Effector CD8-positive, alpha-beta T cell (primary cell): Measurements from ENCODE around the gene RSPH1.

Experiments
- DNase-seq: peaks from one replicate; lab custom pipeline; 2025; lab: John Stamatoyannopoulos, UW
- total RNA-seq, 4 experiments: gene quantifications; one replicate each; lab custom pipeline; 2026; lab: John Stamatoyannopoulos, UW

RSPH1 gene
- total RNA-seq, result 0.12 to 0.54 (median 0.32) reads per million in 4 experiments

DNA sequence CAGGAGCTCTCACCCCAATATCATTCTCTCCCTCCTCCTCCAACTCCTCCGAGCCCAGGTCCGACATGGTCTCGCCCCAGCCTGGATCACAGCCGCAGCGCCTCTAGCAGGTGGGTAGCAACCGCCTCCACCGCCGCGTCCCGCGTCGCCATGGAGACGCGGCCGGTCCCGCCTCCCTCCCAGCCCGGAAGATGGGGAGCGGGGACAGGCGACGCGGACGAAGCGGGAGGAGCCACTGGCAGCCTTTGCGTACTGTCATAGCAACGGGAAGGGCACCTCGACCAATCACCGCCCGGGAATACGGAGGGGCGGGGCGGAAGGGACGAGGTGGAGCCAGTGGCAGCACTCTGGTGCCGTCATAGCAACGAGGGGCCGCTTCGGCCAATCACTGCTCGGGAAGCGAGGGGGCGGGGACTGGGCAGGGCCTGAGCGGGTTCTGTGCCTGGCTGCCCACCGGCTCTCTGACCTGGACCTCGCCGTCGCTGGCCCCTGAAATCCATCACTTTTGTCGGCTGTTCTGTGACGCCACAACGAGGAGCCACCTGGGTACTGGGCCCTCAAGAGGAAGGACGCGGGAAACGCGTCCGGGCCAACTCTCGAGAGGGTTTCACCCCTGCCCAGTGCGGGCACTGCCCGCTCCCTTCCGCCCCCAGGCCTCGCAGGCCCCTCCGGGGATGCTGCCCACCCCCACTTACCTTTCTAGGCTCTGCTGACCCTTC, at the start of gene RSPH1:
RSPH1 (minus strand) TSS at position 105 of the 719 bp plus-strand sequence; CDS start at position 67, 38 bp downstream.
- peak; percentile 99 for DNase-seq

GRCh38 chr21:42545745-42546144, 49.7 kb upstream of the RSPH1 start:
- DNase-seq, result no peak

GRCh38 chr21:42545317-42545716, 49.3 kb upstream of the RSPH1 start:
- DNase-seq, result no peak

GRCh38 chr21:42544544-42544943, 48.5 kb upstream of the RSPH1 start:
- DNase-seq, result no peak

DNA sequence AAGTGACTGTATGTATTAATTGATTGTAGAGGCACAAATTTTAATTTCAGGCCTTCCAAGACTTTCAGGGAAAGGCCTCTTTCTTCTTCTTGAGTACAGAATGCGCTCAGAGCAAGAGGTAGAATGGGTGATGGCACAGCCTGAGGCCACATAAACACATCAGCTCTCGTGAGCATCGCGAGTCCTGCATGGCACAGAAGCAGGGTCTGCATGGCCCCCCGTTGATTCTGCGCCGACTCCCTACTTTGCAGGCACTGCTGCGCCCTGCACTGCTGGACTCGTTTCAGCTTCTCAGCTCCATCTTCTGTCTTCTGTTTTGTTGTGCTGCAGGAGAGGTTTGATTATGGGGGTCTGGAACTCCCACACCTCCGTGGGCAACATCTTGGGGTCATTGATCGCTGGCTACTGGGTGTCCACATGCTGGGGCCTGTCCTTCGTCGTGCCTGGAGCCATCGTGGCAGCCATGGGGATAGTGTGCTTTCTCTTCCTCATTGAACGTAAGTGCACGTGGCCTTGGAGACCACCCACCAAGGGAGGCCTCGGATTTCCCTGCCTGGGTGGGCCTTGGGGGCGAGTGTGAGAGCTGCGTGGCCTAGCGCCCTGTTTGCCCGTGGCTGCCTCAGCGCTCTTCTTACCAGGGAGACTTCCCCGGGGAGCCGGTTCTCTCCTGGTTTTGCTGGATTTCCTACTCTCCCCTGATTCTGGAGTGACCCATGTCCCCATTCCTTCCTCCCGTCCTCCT, 47.3 kb upstream of the RSPH1 start:
- DNase-seq, result no peak

DNA sequence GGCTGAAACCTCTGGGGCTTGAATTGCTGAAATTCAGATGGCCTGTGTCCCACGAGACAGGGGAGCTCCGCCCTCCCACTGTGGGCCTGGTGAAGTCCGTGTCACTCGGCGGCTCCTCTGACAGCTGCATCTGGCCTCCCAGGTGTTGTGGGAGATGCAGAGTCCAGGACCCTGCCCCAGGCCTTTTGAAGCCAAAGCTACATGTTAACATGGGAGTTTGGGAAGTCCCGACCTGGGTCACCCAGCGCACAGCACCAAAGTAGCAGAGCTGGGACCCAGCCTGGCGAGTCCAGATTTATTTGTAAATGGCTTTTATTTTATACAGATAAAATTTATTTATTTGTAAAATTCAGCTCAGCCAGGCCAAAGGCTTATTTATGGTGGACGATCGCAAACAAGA, 46.6 kb upstream of the RSPH1 start:
- DNase-seq, result no peak

- DNase-seq, result no peak
Measured at GRCh38 chr21:42542196-42542595, 46.2 kb upstream of the RSPH1 start.

- no peak for DNase-seq
Measured at GRCh38 chr21:42541618-42542017, 45.6 kb upstream of the RSPH1 start.

- no peak for DNase-seq
Measured at GRCh38 chr21:42541174-42541573, 45.1 kb upstream of the RSPH1 start.

DNA sequence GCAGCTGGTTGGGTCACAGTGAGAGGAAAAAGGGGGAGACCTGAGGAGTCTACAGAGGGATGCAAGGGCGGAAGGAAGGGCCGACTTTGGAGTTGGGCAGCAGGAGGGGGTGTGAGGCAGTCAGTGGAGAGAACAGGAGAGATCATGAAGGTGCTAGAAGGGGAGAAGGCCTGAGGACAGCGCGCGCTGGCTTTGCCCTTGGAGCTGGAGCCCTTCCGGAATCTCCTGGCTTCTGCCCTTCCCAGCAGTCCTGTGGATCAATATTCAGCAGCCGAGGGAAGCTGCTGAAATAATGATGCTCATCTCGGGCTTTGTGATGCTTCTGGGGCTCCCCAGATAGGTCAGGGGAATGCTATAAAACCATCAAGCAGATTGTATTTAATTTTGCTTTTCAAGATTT, 44.4 kb upstream of the RSPH1 start:
- DNase-seq, result no peak

GRCh38 chr21:42539931-42540343, 43.9 kb upstream of the RSPH1 start:
- no peak for DNase-seq

- DNase-seq, result no peak
Measured at GRCh38 chr21:42539342-42539741, 43.3 kb upstream of the RSPH1 start.

GRCh38 chr21:42538479-42539275, 42.7 kb upstream of the RSPH1 start:
- DNase-seq, result no peak

DNA sequence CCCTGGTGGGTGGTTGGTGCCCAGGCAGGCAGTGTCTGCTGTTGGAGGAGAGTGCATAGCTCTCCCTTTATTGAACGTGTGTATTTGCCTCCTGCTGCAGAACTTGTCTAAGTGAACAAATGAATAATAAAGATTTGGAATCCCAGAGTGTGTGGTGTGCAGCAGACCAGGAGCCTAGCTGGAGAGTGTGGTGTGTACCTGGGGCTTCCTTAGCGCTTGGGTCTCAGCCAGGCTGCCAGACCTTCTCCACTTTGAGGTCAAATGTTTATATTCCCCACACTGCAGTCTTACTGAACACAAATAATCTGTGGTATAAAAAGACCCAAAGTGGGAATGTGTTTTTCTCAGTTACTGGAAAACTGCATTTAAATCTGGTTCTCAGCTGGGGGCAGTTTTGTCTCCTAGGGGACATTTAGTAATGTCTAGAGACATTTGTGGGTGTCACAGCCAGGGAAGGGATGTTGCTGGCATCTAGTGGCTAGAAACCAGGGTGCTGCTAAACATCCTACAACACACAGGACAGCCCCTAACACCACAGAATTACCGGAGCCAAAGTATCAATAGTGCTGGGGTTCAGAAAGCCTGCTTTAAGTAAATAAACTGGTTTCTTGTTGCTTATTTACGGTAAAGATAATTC, 41.2 kb upstream of the RSPH1 start:
- no peak for DNase-seq

DNA sequence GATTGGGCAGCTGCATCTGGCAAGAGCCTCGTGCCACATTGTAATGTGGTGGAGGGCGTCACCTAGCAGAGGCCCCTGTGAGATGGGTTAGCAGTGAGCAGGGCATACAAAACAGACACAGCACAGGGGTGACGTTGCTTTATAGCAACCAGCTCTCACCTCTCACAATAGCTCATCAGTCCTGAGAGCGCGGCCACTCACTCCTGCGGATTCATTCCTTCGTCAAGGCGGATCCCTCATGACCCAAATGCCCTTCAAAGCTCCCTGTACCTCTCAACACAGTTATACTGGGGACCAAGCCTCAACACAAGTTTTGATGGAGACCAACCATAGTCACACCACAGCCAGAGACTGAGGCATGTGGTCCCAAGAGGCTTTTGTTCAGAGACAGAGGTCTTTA, 40.6 kb upstream of the RSPH1 start:
- DNase-seq, result no peak

GRCh38 chr21:42535602-42536171, 39.7 kb upstream of the RSPH1 start:
- DNase-seq, result no peak

DNA sequence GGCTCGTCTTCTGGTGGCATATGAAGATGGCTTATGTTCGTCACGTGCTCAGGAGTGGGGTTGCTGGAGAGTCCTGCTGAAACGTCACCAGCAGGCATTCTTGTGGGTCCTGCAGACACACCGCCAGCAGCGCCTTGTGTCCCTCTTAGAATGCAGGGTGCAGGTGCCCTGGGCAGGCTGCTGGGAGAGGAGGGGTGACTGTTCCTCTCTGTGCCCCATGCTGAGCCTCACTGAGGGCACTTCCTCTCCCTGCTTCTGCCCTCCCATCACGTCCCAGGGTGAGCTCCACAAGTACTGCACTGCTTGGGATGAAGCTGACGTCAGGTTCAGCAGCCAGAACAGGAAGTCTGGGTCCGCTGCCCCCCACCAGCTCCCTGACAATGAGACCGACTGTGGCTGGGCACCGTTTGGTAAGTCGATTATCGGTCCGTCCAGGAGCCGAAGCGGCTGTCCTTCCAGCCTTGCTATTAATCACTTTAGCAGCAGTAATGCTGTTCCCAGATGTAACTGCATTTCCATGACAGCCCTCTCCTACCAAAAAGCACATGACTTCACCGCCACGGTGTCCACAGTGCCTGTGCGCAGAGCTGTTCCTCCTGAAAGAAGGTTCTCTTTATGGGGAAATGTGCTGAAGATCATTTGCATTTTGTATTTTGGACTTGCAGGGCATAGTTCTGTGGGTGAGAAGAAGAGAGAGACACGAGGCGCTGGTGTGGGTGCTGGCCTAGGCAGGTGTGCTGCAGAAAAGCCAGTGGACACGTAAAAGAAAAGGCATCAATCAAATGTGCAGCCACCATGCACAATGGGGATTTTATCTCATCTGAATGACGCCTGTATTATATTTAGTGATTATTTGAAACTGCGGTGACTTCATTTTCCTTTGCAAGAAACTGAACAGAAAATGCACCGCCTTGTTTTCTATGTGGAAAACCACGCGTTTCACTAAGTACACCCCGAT, 38.7 kb upstream of the RSPH1 start:
- no peak for DNase-seq

DNA sequence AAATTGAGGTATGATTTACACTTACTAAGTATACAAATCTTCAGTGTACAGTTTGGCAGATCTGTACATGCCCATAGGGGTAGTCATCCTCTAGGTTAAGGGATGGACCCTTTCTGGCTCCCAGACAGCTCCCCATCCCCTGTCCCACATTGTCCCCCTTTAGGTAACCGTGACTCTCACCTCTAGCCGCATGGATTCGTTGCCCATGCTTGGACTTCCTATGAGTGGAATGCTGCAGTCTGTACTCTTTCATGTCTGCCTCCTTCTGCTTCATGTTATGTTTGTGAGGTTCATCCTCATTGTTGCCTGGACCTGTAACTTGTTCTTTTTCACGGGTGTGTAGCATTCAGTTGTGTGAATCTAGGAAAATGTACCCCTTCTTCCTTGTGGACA, 37.9 kb upstream of the RSPH1 start:
- no peak for DNase-seq

- no peak for DNase-seq
Measured at GRCh38 chr21:42533306-42533962, 37.4 kb upstream of the RSPH1 start.
